ENCODE results near the gene SLC26A2.

GRCh38 chr5:149975409-149975808, 14.9 kb downstream of the SLC26A2 start:
- TF ChIP-seq CTCF (IDR thresholded peaks at IDR 0.05), result no peak
- no peak for TF ChIP-seq SIN3A (IDR thresholded peaks at IDR 0.05; ENCODE audit: borderline replicate concordance, insufficient read depth, low read depth, low read length)
- no peak for TF ChIP-seq POLR2AphosphoS5 (IDR thresholded peaks at IDR 0.05; ENCODE audit: low read depth, low read length)

Measured in Panc1 (cell line).